Activated naive CD4-positive, alpha-beta T cell treated with anti-CD3 and anti-CD28 coated beads for 36 hours (primary cell): ENCODE measurements around the gene RNF40. TPM values are rescaled to one million over a fixed set of nuclear protein-coding genes. Genes with fewer than 3 reads are reported as not detected.

Experiments
- CTCF ChIA-PET: fragments of 350-600 bp; sonication (Branson Sonifier 250); formaldehyde crosslinking; loops from one replicate; lab custom pipeline; 2021; ENCODE audit warnings: antibody characterized with exemption; lab: Charles Lee
- DNase-seq: peaks from one replicate; pipeline ENCODE4 v3.0.0-alpha.2; 2020
- H3K27ac Mint-ChIP-seq: one replicate; pipeline ENCODE4 v1.8.0; 2021; ENCODE audit warnings: mild to moderate bottlenecking, mixed read lengths
- H3K27me3 Mint-ChIP-seq: one replicate; pipeline ENCODE4 v1.8.0; 2021; ENCODE audit warnings: low read depth, mixed read lengths
- H3K36me3 Mint-ChIP-seq: one replicate; pipeline ENCODE4 v1.8.0; 2021; ENCODE audit warnings: low read depth, mixed read lengths
- H3K4me1 Mint-ChIP-seq: one replicate; pipeline ENCODE4 v1.8.0; 2021; ENCODE audit warnings: low read depth, mixed read lengths
- H3K4me3 Mint-ChIP-seq: one replicate; pipeline ENCODE4 v1.8.0; 2021; ENCODE audit warnings: mild to moderate bottlenecking, moderate library complexity, mixed read lengths
- H3K9me3 Mint-ChIP-seq: one replicate; pipeline ENCODE4 v1.8.0; 2021; ENCODE audit warnings: mixed read lengths
- intact Hi-C: fragments of 100-400 bp; cut with micrococcal nuclease; formaldehyde crosslinking; loops from one replicate; pipeline ENCODE4 v1.15.1; 2023
- total RNA-seq, 2 experiments: library from RNA; stranded (reverse); gene quantifications; one replicate each; pipeline ENCODE4 v1.2.3, GENCODE V29; 2021

RNF40 gene
- total RNA-seq, 2 experiments from 2014 or later: 51.1 to 61.0 TPM

DNA sequence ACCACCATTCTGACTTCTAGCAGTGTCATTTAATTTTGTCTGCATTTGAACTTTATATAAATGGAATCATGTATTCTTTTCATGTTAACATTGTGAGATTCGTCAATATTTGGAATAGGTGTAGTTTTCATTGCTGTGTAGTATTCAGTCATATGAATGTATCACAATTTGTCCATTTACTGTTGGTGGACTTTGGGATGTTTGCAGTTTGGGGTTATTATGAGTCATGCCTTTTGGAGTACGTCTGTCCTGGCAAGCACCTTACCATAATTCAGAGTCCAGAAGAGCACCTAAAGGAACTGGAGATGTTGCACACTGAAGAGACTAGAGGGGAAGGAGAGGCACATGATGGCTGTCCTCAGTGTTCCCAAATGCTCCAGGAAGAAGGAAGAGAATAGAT, 17.0 kb upstream of the RNF40 start:
- no peak overlapping the region for H3K27ac Mint-ChIP-seq
- intact Hi-C loops: no loop called here
- H3K4me3 Mint-ChIP-seq: no peak overlapping the region
- peaks cover 29% of the 10 kb centered on the region for H3K4me1 Mint-ChIP-seq
- peaks cover 23% of the 10 kb centered on the region for H3K36me3 Mint-ChIP-seq
- no peaks in the 10 kb centered on the region for H3K27me3 Mint-ChIP-seq
- CTCF ChIA-PET: interaction anchor here (0.6 kb wide), 1 partner anchor 148 kb away, joined by 4 read pairs; no protein-coding TSS in a partner anchor
- no peaks in the 10 kb centered on the region for H3K9me3 Mint-ChIP-seq
- DNase-seq: no peak

DNA sequence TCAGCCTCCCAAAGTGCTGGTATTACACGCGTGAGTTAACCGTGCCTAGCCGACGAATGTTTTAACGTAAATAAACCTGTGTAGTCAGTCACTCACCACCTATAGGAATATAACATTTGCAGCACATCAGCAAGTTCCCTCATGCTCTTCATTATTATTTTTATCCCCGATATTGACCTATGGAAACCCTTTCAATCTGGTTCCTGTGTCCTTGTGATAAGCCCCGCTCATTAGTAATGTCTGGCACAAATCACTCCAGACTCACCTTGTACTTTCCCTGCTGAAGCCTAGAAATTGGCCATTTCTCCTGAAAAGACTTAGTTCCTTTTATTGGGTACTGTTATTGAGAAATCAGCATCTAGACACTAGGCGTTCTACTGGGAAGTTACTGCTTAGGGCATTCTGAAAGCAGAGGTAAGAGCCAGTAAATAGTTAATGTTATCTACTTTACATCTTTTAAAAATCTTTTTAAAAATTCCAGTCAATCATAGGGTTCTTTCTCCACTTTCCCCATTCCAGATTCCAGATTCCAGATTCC, 15.4 kb upstream of the RNF40 start:
- H3K27ac Mint-ChIP-seq: no peak overlapping the region
- peaks cover 22% of the 10 kb centered on the region for H3K36me3 Mint-ChIP-seq
- no peak for DNase-seq
- H3K27me3 Mint-ChIP-seq: no peaks in the 10 kb centered on the region
- no peak overlapping the region for H3K4me3 Mint-ChIP-seq
- no peaks in the 10 kb centered on the region for H3K9me3 Mint-ChIP-seq
- CTCF ChIA-PET: no interaction called here
- intact Hi-C loops: no loop called here
- peaks cover 19% of the 10 kb centered on the region for H3K4me1 Mint-ChIP-seq

- Mint-ChIP-seq H3K4me3 (peak overlapping the region; percentile 89), H3K27me3 (no peaks in the 10 kb centered on the region), H3K9me3 (no peaks in the 10 kb centered on the region), H3K27ac (peak overlapping the region; percentile 86), H3K4me1 (peaks cover 19% of the 10 kb centered on the region), H3K36me3 (peaks cover 19% of the 10 kb centered on the region)
- DNase-seq: no peak
- intact Hi-C loops: no loop called here
- CTCF ChIA-PET: interaction anchor here (0.5 to 1.4 kb wide), 5 partner anchors 20 to 153 kb away, joined by 3 to 6 read pairs (median 5); no protein-coding TSS in a partner anchor
Observed at GRCh38 chr16:30747331-30747730, 14.8 kb upstream of the RNF40 start.

- Mint-ChIP-seq H3K36me3 (peaks cover 19% of the 10 kb centered on the region), H3K4me1 (peaks cover 19% of the 10 kb centered on the region), H3K27ac (peak within 1 kb of the TSS; percentile 86), H3K9me3 (no peaks in the 10 kb centered on the region), H3K4me3 (peak within 1 kb of the TSS; percentile 89), H3K27me3 (no peaks in the 10 kb centered on the region)
- intact Hi-C loops: loop anchor here (1.0 to 2.0 kb wide), 8 partner anchors 14 to 327 kb away; partner anchors contain the start of genes CFAP119, FBRS, PRR14 and RNF40
- CTCF ChIA-PET: interaction anchor here (0.5 to 1.4 kb wide), 6 partner anchors 18 to 152 kb away, joined by 3 to 6 read pairs (median 5); no protein-coding TSS in a partner anchor
- DNase-seq: peak; percentile 99
Observed at GRCh38 chr16:30747799-30748633, 14.1 kb upstream of the RNF40 start, which contains the start of gene PHKG2. Gene PHKG2, plus strand, starts transcription at chr16:30748425. Its CDS starts 396 bp downstream, at chr16:30748821.

GRCh38 chr16:30748634-30749445, 13.3 kb upstream of the RNF40 start:
- H3K9me3 Mint-ChIP-seq: no peaks in the 10 kb centered on the region
- CTCF ChIA-PET: interaction anchor here (0.6 to 1.4 kb wide), 2 partner anchors 19 to 66 kb away, joined by 5 read pairs; no protein-coding TSS in a partner anchor
- peaks cover 19% of the 10 kb centered on the region for H3K4me1 Mint-ChIP-seq
- DNase-seq: no peak
- intact Hi-C loops: loop anchor here (1.0 to 2.0 kb wide), 8 partner anchors 13 to 326 kb away; partner anchors contain the start of genes CFAP119, FBRS, PRR14 and RNF40
- peaks cover 12% of the 10 kb centered on the region for H3K36me3 Mint-ChIP-seq
- H3K27ac Mint-ChIP-seq: no peak overlapping the region
- no peaks in the 10 kb centered on the region for H3K27me3 Mint-ChIP-seq
- H3K4me3 Mint-ChIP-seq: peak overlapping the region; percentile 89

GRCh38 chr16:30750201-30750600, 11.9 kb upstream of the RNF40 start:
- DNase-seq: no peak
- H3K27me3 Mint-ChIP-seq: no peaks in the 10 kb centered on the region
- intact Hi-C loops: no loop called here
- peaks cover 10% of the 10 kb centered on the region for H3K36me3 Mint-ChIP-seq
- peak overlapping the region; percentile 89 for H3K4me3 Mint-ChIP-seq
- H3K4me1 Mint-ChIP-seq: peaks cover 19% of the 10 kb centered on the region
- CTCF ChIA-PET: no interaction called here
- no peak overlapping the region for H3K27ac Mint-ChIP-seq
- H3K9me3 Mint-ChIP-seq: no peaks in the 10 kb centered on the region

DNA sequence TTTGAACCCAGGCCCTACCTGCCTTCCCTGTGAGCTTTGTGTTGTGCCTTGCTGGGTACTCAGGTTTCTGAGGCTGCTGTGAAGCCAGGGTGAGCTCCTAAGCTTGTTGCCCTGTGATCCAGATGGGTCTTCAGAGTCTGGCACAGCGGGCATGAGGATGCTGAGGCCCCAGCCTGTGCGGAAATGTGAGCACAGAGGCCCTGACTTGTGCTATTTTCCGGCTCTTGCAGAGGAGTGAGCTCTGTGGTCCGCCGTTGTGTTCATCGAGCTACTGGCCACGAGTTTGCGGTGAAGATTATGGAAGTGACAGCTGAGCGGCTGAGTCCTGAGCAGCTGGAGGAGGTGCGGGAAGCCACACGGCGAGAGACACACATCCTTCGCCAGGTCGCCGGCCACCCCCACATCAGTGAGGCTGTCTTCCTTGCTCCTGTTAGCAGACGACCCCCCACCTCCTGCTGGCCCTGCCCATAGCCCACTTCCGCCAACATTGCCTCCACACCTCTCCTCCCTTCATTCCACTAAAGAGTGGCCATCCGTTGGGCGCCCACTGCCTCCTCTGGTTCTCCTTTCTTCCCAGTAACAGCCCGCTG, 11.2 kb upstream of the RNF40 start:
- DNase-seq: no peak
- CTCF ChIA-PET: interaction anchor here (1.0 kb wide), 1 partner anchor 63 kb away, joined by 3 read pairs; no protein-coding TSS in a partner anchor
- H3K27me3 Mint-ChIP-seq: no peaks in the 10 kb centered on the region
- H3K4me1 Mint-ChIP-seq: peaks cover 19% of the 10 kb centered on the region
- intact Hi-C loops: no loop called here
- H3K4me3 Mint-ChIP-seq: no peak overlapping the region
- peaks cover 13% of the 10 kb centered on the region for H3K36me3 Mint-ChIP-seq
- no peak overlapping the region for H3K27ac Mint-ChIP-seq
- H3K9me3 Mint-ChIP-seq: no peaks in the 10 kb centered on the region

DNA sequence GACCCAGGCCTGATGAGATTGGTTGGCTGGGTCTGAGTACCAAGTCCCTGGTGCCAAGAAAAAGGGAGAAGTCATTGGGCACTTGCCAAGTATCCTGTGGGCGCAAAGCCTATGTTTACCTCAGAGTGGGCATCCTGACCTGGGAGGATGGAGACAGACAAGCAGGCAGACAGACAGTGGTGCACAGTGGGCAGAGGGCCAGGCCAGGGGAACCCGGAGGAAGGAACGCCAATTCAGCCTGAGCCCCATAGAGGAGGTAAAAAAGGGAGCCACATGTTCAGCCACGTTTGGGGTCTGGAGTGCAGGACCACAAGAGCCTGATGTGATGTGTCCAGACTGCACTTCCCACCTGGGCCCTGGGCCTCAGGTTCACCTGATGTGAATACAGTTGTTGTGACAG, 8.5 kb upstream of the RNF40 start:
- CTCF ChIA-PET: interaction anchor here (1.2 kb wide), 1 partner anchor 189 kb away, joined by 3 read pairs; no protein-coding TSS in a partner anchor
- Mint-ChIP-seq H3K4me1 (peaks cover 9% of the 10 kb centered on the region), H3K36me3 (peaks cover 16% of the 10 kb centered on the region), H3K27ac (no peak overlapping the region), H3K4me3 (no peak overlapping the region), H3K9me3 (no peaks in the 10 kb centered on the region), H3K27me3 (no peaks in the 10 kb centered on the region)
- DNase-seq: no peak
- intact Hi-C loops: no loop called here

DNA sequence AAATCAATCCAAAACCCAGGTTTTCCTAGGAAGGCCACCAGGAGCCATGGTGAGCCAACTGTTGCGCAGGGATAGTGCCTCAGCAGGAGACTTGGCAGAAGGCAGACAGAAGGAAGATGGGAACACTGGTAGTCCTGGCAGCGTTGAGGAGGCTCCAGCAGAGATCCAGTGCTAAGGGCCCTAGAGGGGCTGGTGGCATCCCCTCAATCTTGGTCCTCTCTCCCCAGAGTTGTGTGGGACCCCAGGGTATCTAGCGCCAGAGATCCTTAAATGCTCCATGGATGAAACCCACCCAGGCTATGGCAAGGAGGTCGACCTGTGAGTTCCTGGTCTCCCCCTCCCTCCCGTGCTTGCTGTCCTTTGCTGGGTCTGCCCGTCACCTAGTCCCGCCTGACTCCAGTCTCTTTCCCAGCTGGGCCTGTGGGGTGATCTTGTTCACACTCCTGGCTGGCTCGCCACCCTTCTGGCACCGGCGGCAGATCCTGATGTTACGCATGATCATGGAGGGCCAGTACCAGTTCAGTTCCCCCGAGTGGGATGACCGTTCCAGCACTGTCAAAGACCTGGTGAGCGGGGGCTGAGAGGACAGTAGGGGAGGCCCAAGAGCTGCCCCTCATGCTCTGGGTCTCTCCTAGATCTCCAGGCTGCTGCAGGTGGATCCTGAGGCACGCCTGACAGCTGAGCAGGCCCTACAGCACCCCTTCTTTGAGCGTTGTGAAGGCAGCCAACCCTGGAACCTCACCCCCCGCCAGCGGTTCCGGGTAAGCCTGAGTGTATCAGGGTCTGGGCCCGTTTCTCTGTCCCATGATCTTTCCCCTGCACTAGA, 6.0 kb upstream of the RNF40 start:
- peaks cover 10% of the 10 kb centered on the region for H3K36me3 Mint-ChIP-seq
- intact Hi-C loops: no loop called here
- H3K4me1 Mint-ChIP-seq: peaks cover 8% of the 10 kb centered on the region
- H3K27me3 Mint-ChIP-seq: no peaks in the 10 kb centered on the region
- DNase-seq: no peak
- CTCF ChIA-PET: no interaction called here
- H3K4me3 Mint-ChIP-seq: no peak overlapping the region
- no peak overlapping the region for H3K27ac Mint-ChIP-seq
- H3K9me3 Mint-ChIP-seq: no peaks in the 10 kb centered on the region

DNA sequence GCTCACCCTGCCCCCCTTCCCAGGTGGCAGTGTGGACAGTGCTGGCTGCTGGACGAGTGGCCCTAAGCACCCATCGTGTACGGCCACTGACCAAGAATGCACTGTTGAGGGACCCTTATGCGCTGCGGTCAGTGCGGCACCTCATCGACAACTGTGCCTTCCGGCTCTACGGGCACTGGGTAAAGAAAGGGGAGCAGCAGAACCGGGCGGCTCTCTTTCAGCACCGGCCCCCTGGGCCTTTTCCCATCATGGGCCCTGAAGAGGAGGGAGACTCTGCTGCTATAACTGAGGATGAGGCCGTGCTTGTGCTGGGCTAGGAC, 5.4 kb upstream of the RNF40 start:
- intact Hi-C loops: no loop called here
- H3K36me3 Mint-ChIP-seq: peaks cover 6% of the 10 kb centered on the region
- H3K4me3 Mint-ChIP-seq: no peak overlapping the region
- H3K27me3 Mint-ChIP-seq: no peaks in the 10 kb centered on the region
- H3K27ac Mint-ChIP-seq: no peak overlapping the region
- CTCF ChIA-PET: no interaction called here
- H3K4me1 Mint-ChIP-seq: peaks cover 9% of the 10 kb centered on the region
- H3K9me3 Mint-ChIP-seq: no peaks in the 10 kb centered on the region
- no peak for DNase-seq

- CTCF ChIA-PET: no interaction called here
- H3K4me1 Mint-ChIP-seq: peaks cover 11% of the 10 kb centered on the region
- no peaks in the 10 kb centered on the region for H3K9me3 Mint-ChIP-seq
- DNase-seq: no peak
- H3K4me3 Mint-ChIP-seq: no peak overlapping the region
- no peaks in the 10 kb centered on the region for H3K27me3 Mint-ChIP-seq
- peaks cover 6% of the 10 kb centered on the region for H3K36me3 Mint-ChIP-seq
- intact Hi-C loops: no loop called here
- H3K27ac Mint-ChIP-seq: no peak overlapping the region
Observed at GRCh38 chr16:30757316-30757715, 4.8 kb upstream of the RNF40 start.
